Parathyroid adenoma (tissue), 2 donors: Measurements from ENCODE around the gene PTPN2.

Source experiments
- H2AFZ ChIP-seq: fragments of 300-600 bp; sonication (generic); one replicate; pipeline ENCODE4 v1.7.0; 2017; ENCODE audit warnings: antibody characterized with exemption, mild to moderate bottlenecking
- H3K27ac ChIP-seq: fragments of 300-600 bp; sonication (generic); one replicate; pipeline ENCODE4 v1.7.0; 2017
- H3K27me3 ChIP-seq: fragments of 300-600 bp; sonication (generic); one replicate; pipeline ENCODE4 v1.7.0; 2017; ENCODE audit warnings: low read length; ENCODE audit not compliant: control insufficient read depth, insufficient read depth
- H3K36me3 ChIP-seq: fragments of 300-600 bp; sonication (generic); one replicate; pipeline ENCODE4 v1.7.0; 2017; ENCODE audit warnings: low read length; ENCODE audit not compliant: control insufficient read depth, insufficient read depth
- H3K4me1 ChIP-seq: fragments of 300-600 bp; sonication (generic); one replicate; pipeline ENCODE4 v1.7.0; 2017; ENCODE audit warnings: control low read depth
- H3K4me2 ChIP-seq: fragments of 300-600 bp; sonication (generic); one replicate; pipeline ENCODE4 v1.7.0; 2017; ENCODE audit warnings: low read length
- H3K4me3 ChIP-seq: fragments of 300-600 bp; sonication (generic); one replicate; pipeline ENCODE4 v1.7.0; 2017; ENCODE audit warnings: low read depth, low read length
- H3K79me2 ChIP-seq: fragments of 300-600 bp; sonication (generic); one replicate; pipeline ENCODE4 v1.7.0; 2017; ENCODE audit warnings: control low read depth
- H3K9ac ChIP-seq: fragments of 300-600 bp; sonication (generic); one replicate; pipeline ENCODE4 v1.7.0; 2017; ENCODE audit warnings: mild to moderate bottlenecking
- H3K9me3 ChIP-seq: fragments of 300-600 bp; sonication (generic); one replicate; pipeline ENCODE4 v1.7.0; 2017; ENCODE audit warnings: low read length; ENCODE audit not compliant: control insufficient read depth
- CTCF ChIP-seq: fragments of 300-600 bp; sonication (generic); IDR thresholded peaks from one replicate; pipeline ENCODE4 v1.7.0; 2017; ENCODE audit warnings: antibody characterized with exemption, mild to moderate bottlenecking
- donor health status: primary hyperparathyroidism.

The PTPN2 gene

DNA sequence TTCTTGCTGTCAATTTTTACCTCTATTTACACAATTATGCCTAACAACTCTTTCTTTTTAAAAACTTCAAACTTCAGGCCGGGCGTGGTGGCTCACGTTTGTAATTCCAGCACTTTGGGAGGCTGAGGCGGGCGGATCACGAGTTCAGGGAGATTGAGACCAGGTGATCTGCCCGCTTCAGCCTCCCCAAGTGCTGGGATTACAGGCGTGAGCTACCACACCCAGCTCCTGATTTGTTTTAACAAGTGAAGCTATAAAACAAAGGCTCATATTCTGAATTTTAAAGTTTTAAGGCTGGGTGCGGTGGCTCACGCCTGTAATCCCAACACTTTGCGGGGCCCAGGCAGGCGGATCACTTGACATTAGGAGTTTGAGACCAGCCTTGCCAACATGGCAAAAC is 15.5 kb downstream of the PTPN2 start:
- no peak overlapping the region for H3K27ac ChIP-seq
- no peak overlapping the region for H2AFZ ChIP-seq
- no peak for TF ChIP-seq CTCF
- no peak overlapping the region for H3K4me2 ChIP-seq
- H3K36me3 ChIP-seq, result no peaks in the 10 kb centered on the region
- no peak overlapping the region for H3K9ac ChIP-seq
- H3K4me1 ChIP-seq, result no peaks in the 10 kb centered on the region
- H3K4me3 ChIP-seq, result no peak overlapping the region
- no peaks in the 10 kb centered on the region for H3K9me3 ChIP-seq
- H3K79me2 ChIP-seq, result peaks cover 27% of the 10 kb centered on the region
- H3K27me3 ChIP-seq, result no peaks in the 10 kb centered on the region

GRCh38 chr18:12867441-12868123 is 16.5 kb downstream of the PTPN2 start:
- no peak overlapping the region for H3K4me2 ChIP-seq
- no peaks in the 10 kb centered on the region for H3K36me3 ChIP-seq
- no peak overlapping the region for H2AFZ ChIP-seq
- H3K27ac ChIP-seq, result no peak overlapping the region
- H3K4me3 ChIP-seq, result no peak overlapping the region
- H3K9ac ChIP-seq, result no peak overlapping the region
- TF ChIP-seq CTCF, result no peak
- no peaks in the 10 kb centered on the region for H3K9me3 ChIP-seq
- H3K4me1 ChIP-seq, result peaks cover 4% of the 10 kb centered on the region
- H3K79me2 ChIP-seq, result peaks cover 23% of the 10 kb centered on the region
- H3K27me3 ChIP-seq, result no peaks in the 10 kb centered on the region

GRCh38 chr18:12863687-12864216 is 20.3 kb downstream of the PTPN2 start:
- H3K4me2 ChIP-seq, result no peak overlapping the region
- no peaks in the 10 kb centered on the region for H3K9me3 ChIP-seq
- H3K27me3 ChIP-seq, result no peaks in the 10 kb centered on the region
- H3K9ac ChIP-seq, result no peak overlapping the region
- no peak overlapping the region for H3K4me3 ChIP-seq
- peaks cover 4% of the 10 kb centered on the region for H3K4me1 ChIP-seq
- TF ChIP-seq CTCF, result no peak
- H2AFZ ChIP-seq, result no peak overlapping the region
- H3K27ac ChIP-seq, result no peak overlapping the region
- no peaks in the 10 kb centered on the region for H3K36me3 ChIP-seq
- H3K79me2 ChIP-seq, result peaks cover 16% of the 10 kb centered on the region

DNA sequence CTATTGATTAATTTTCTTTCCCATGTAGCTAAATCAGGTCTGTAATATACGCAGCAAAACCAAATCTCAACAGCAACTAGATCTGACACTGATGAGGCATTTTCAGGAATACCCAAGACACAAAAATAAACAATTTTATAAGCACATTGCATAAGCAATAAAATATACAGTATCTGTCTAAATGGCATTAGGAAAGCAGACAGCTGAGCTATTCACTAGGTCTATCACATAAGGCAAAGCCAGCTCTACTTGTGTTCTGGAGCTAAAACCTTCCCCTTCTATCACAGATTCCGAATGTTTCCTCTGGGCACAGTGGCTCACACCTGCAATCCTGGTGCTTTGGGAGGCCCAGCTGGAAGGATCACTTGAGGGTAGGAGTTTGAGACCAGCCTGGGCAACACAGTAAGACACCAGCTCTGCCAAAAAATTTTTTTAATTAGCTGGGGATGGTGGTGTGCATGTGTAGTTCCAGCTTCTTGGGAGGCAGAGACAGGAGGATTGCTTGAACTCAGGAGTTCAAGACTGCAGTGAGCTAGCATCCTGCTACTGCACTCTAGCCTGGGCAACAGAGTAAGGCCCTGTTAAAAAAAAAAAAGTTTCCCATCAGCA is 21.1 kb downstream of the PTPN2 start:
- no peak for TF ChIP-seq CTCF
- H3K4me2 ChIP-seq, result no peak overlapping the region
- H3K4me3 ChIP-seq, result no peak overlapping the region
- H3K36me3 ChIP-seq, result no peaks in the 10 kb centered on the region
- H3K9ac ChIP-seq, result no peak overlapping the region
- no peaks in the 10 kb centered on the region for H3K27me3 ChIP-seq
- peaks cover 4% of the 10 kb centered on the region for H3K4me1 ChIP-seq
- H2AFZ ChIP-seq, result no peak overlapping the region
- H3K9me3 ChIP-seq, result no peaks in the 10 kb centered on the region
- H3K79me2 ChIP-seq, result peaks cover 16% of the 10 kb centered on the region
- H3K27ac ChIP-seq, result no peak overlapping the region
